RPMI8226 (cell line): ENCODE data around the gene MMP24.
"Not testable (repeated sequence)": the region's sequence is repeated elsewhere in the genome, so short reads cannot be mapped to it uniquely, and the experiment has no call there.

Experiments used
- DNase-seq: peaks from one replicate; pipeline ENCODE4 v3.0.0-alpha.2; 2015

The MMP24 gene

GRCh38 chr20:35314816-35315631 is 88.5 kb downstream of the MMP24 start:
- DNase-seq: no peak

GRCh38 chr20:35315632-35316020 is 89.1 kb downstream of the MMP24 start:
- DNase-seq: not testable (repeated sequence)

- no peak for DNase-seq
These were observed 89.6 kb downstream of the MMP24 start for GRCh38 chr20:35316086-35316485.

- no peak for DNase-seq
These were observed 91.1 kb downstream of the MMP24 start for GRCh38 chr20:35317416-35318210.

- DNase-seq: no peak
These were observed 92.1 kb downstream of the MMP24 start for GRCh38 chr20:35318502-35319157.

- DNase-seq: no peak
These were observed 92.8 kb downstream of the MMP24 start for GRCh38 chr20:35319192-35319870.

GRCh38 chr20:35319871-35320197 is 93.3 kb downstream of the MMP24 start:
- DNase-seq: no peak

GRCh38 chr20:35320396-35321126 is 94.1 kb downstream of the MMP24 start:
- no peak for DNase-seq

GRCh38 chr20:35325401-35325800 is 98.9 kb downstream of the MMP24 start:
- no peak for DNase-seq

GRCh38 chr20:35326021-35326739 is 99.7 kb downstream of the MMP24 start:
- DNase-seq: no peak
